ENCODE measurements around the gene KRTAP10-12. TPM values are rescaled to one million over a fixed set of nuclear protein-coding genes. Genes with fewer than 3 reads are reported as not detected.
A peak's percentile ranks its signal among the peaks of the same experiment; 100 is the strongest.

The KRTAP10-12 gene
- total and polyA plus RNA-seq, 4 donors: not detected

- H3K9ac ChIP-seq (ENCODE audit: low read depth in 1 of 2, low read length in 2 of 2): no peak overlapping the region
- no peak for TF ChIP-seq GABPA (IDR thresholded peaks at IDR 0.05 in 1 of 2, conservative IDR thresholded peaks at IDR 0.05 in 1 of 2)
- no peak for TF ChIP-seq MAX (IDR thresholded peaks at IDR 0.05)
- TF ChIP-seq RXRA (IDR thresholded peaks at IDR 0.05): no peak
- TF ChIP-seq SP1 (IDR thresholded peaks at IDR 0.05): no peak
- TF ChIP-seq HNF4G (IDR thresholded peaks at IDR 0.05): no peak
- no peak for TF ChIP-seq JUND (IDR thresholded peaks at IDR 0.05)
- peak; percentile 17 for DNase-seq (ENCODE audit: low spot score)
- no peak overlapping the region for H3K27ac ChIP-seq (ENCODE audit: low read depth in 1 of 2, low read length in 2 of 2)
- WGBS: 4% methylated on average over 13 of the region's 13 CpGs
- H3K9me3 ChIP-seq (ENCODE audit: control insufficient read depth in 4 of 4, low read length in 3 of 4): no peaks in the 10 kb centered on the region
- no peaks in the 10 kb centered on the region for H3K36me3 ChIP-seq (ENCODE audit: control insufficient read depth in 4 of 4, insufficient read depth in 3 of 4, low read depth in 1 of 4, low read length in 3 of 4)
- peaks cover 2 to 11% (median 6%) of the 10 kb centered on the region in 4 donors for H3K4me1 ChIP-seq (ENCODE audit: control insufficient read depth in 4 of 4, insufficient read depth in 4 of 4, low read length in 3 of 4)
- peaks cover 4 to 32% (median 14%) of the 10 kb centered on the region in 4 donors for H3K27me3 ChIP-seq (ENCODE audit: control insufficient read depth in 4 of 4, insufficient read depth in 4 of 4, low read length in 3 of 4)
- no peak overlapping the region for H3K4me3 ChIP-seq (ENCODE audit: low read depth in 1 of 3, low read length in 3 of 3)
These were observed 11.4 kb downstream of the KRTAP10-12 start for GRCh38 chr21:44708213-44708865.

GRCh38 chr21:44708866-44709425 is 12.0 kb downstream of the KRTAP10-12 start:
- TF ChIP-seq FOXA2 (IDR thresholded peaks at IDR 0.05) (no peak), NR2F2 (IDR thresholded peaks at IDR 0.05) (no peak), EGR1 (IDR thresholded peaks at IDR 0.05; ENCODE audit: low read depth in 2 of 2) (no peak), MAX (IDR thresholded peaks at IDR 0.05) (no peak), RAD21 (IDR thresholded peaks at IDR 0.05) (no peak), HNF4G (IDR thresholded peaks at IDR 0.05) (no peak), YY1 (IDR thresholded peaks at IDR 0.05) (no peak), TAF1 (conservative IDR thresholded peaks at IDR 0.05) (no peak), GABPA (IDR thresholded peaks at IDR 0.05 in 1 of 2, conservative IDR thresholded peaks at IDR 0.05 in 1 of 2) (no peak), SP1 (IDR thresholded peaks at IDR 0.05) (no peak), JUND (IDR thresholded peaks at IDR 0.05) (no peak), ZBTB33 (IDR thresholded peaks at IDR 0.05) (no peak), CTCF (IDR thresholded peaks at IDR 0.05; ENCODE audit: low read depth, low read length, missing input control) (no peak), FOXA1 (IDR thresholded peaks at IDR 0.05) (no peak), RXRA (IDR thresholded peaks at IDR 0.05) (no peak)
- Histone ChIP-seq H3K27me3 (ENCODE audit: control insufficient read depth in 4 of 4, insufficient read depth in 4 of 4, low read length in 3 of 4) (peaks cover 4 to 36% (median 13%) of the 10 kb centered on the region in 4 donors), H3K4me3 (ENCODE audit: low read depth in 1 of 3, low read length in 3 of 3) (no peak overlapping the region), H3K4me1 (ENCODE audit: control insufficient read depth in 4 of 4, insufficient read depth in 4 of 4, low read length in 3 of 4) (peaks cover 2 to 11% (median 6%) of the 10 kb centered on the region in 4 donors), H3K27ac (ENCODE audit: low read depth in 1 of 2, low read length in 2 of 2) (no peak overlapping the region), H3K9me3 (ENCODE audit: control insufficient read depth in 4 of 4, low read length in 3 of 4) (no peaks in the 10 kb centered on the region), H3K36me3 (ENCODE audit: control insufficient read depth in 4 of 4, insufficient read depth in 3 of 4, low read depth in 1 of 4, low read length in 3 of 4) (no peaks in the 10 kb centered on the region), H3K9ac (ENCODE audit: low read depth in 1 of 2, low read length in 2 of 2) (no peak overlapping the region)
- WGBS: 6% methylated on average over 25 of the region's 25 CpGs
- peak; percentile 30 for DNase-seq (ENCODE audit: low spot score)
